CD4-positive, alpha-beta T cell (primary cell): ENCODE results near the gene SLC2A2. TPM values are rescaled to one million over a fixed set of nuclear protein-coding genes. Genes with fewer than 3 reads are reported as not detected.

Source experiments
- ATAC-seq: fragments of 200-7000 bp; cut with Tn5 transposase; one replicate; pipeline ENCODE4 v1.10.0; 2022; ENCODE audit warnings: mild to moderate bottlenecking; ENCODE audit not compliant: poor library complexity
- CTCF ChIA-PET: fragments of 350-600 bp; sonication (Branson Sonifier 250); formaldehyde crosslinking; loops from one replicate; lab custom pipeline; 2021; ENCODE audit warnings: antibody characterized with exemption, inconsistent platforms; lab: Charles Lee
- POLR2A ChIA-PET: fragments of 350-600 bp; sonication (Branson Sonifier 250); formaldehyde crosslinking; loops from one replicate; lab custom pipeline; 2021; ENCODE audit warnings: antibody characterized with exemption, inconsistent platforms; lab: Charles Lee
- DNase-seq, 14 experiments: peaks; one replicate each; pipeline ENCODE4 v3.0.0-alpha.2; 2013 to 2020; ENCODE audit warnings: mixed read lengths in 2 of 14
- H3K27ac ChIP-seq, 2 donors: one replicate each; pipeline versions ENCODE4 v1.5.1 to v1.7.0; 2013; ENCODE audit warnings: low read length in 2 of 2, low read depth in 1 of 2, mild to moderate bottlenecking in 1 of 2
- H3K27me3 ChIP-seq, 2 experiments: 1 replicate in 1 of 2; 2 replicates in 1 of 2; pipeline versions ENCODE4 v1.6.1 to v1.7.0; 2013; ENCODE audit warnings: low read length in 2 of 2, control low read depth in 1 of 2, mild to moderate bottlenecking in 1 of 2, moderate library complexity in 1 of 2; ENCODE audit not compliant: insufficient read depth in 2 of 2, control insufficient read depth in 1 of 2
- H3K36me3 ChIP-seq: one replicate; pipeline ENCODE4 v1.6.1; 2013; ENCODE audit warnings: low read length, control low read depth; ENCODE audit not compliant: insufficient read depth
- H3K4me1 ChIP-seq: one replicate; pipeline ENCODE4 v1.6.1; 2013; ENCODE audit warnings: low read length, control low read depth; ENCODE audit not compliant: insufficient read depth
- H3K4me3 ChIP-seq: one replicate; pipeline ENCODE4 v1.5.1; 2013; ENCODE audit warnings: mild to moderate bottlenecking, low read length, moderate library complexity
- H3K9me3 ChIP-seq, 2 experiments: 1 replicate in 1 of 2; 2 replicates in 1 of 2; pipeline versions ENCODE4 v1.6.1 to v1.7.0; 2013; ENCODE audit warnings: low read length in 2 of 2, mild to moderate bottlenecking in 2 of 2, control low read depth in 1 of 2, moderate library complexity in 1 of 2; ENCODE audit not compliant: control insufficient read depth in 1 of 2, insufficient read depth in 1 of 2
- H3K27ac Mint-ChIP-seq: one replicate; pipeline ENCODE4 v1.8.0; 2020; ENCODE audit warnings: mixed read lengths
- H3K27me3 Mint-ChIP-seq: one replicate; pipeline ENCODE4 v1.8.0; 2021; ENCODE audit warnings: mixed read lengths
- H3K36me3 Mint-ChIP-seq: one replicate; pipeline ENCODE4 v1.8.0; 2021; ENCODE audit warnings: low read depth, mixed read lengths
- H3K4me1 Mint-ChIP-seq: one replicate; pipeline ENCODE4 v1.8.0; 2021; ENCODE audit warnings: low read depth, mixed read lengths
- H3K4me3 Mint-ChIP-seq: one replicate; pipeline ENCODE4 v1.8.0; 2020; ENCODE audit warnings: mild to moderate bottlenecking, mixed read lengths
- H3K9me3 Mint-ChIP-seq: one replicate; pipeline ENCODE4 v1.8.0; 2020; ENCODE audit warnings: mixed read lengths
- intact Hi-C, 2 experiments: fragments of 100-400 bp; cut with DNase I in 1 of 2; cut with micrococcal nuclease in 1 of 2; formaldehyde crosslinking; loops; one replicate each; pipeline versions ENCODE4 v1.15.1 to v1.9.0; 2023 to 2025; cut with DNase I, micrococcal nuclease
- total RNA-seq, 174 experiments: library from RNA in 2 of 174; stranded (reverse) in 2 of 174; gene quantifications; one replicate each; pipeline ENCODE4 v1.2.3 and lab custom pipeline; 2021 to 2026
- TF ChIP-seq, protein P1 (sequence below): fragments of 200-600 bp; IDR thresholded peaks from one replicate; pipeline ENCODE4 v1.8.0; 2022; ENCODE audit warnings: antibody characterized with exemption, mild to moderate bottlenecking

SLC2A2 gene
- total RNA-seq, 2 experiments from 2014 or later, result not detected

DNA sequence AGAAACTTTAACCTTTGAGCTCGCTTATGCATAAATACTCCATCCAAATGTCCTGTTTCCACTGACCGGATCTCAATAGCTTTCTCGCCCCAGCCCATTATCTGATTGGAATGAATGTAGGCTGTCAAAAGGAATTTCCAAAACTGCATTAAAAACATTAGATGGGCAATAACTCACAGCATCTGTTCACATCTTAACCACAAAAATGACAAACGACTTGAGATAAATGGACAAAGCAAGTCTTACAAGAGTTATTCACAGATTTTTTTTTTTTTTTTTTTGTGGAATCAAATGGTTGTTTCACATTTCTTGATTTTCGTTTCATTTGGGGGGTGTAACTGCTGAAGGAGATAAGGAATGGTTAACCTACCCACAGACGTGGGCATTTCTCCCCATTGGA lies 39.7 kb upstream of the SLC2A2 start:
- Mint-ChIP-seq H3K36me3 (peaks cover 100% of the 10 kb centered on the region), H3K27ac (no peak overlapping the region), H3K4me3 (no peak overlapping the region), H3K9me3 (no peaks in the 10 kb centered on the region), H3K4me1 (no peaks in the 10 kb centered on the region), H3K27me3 (no peaks in the 10 kb centered on the region)
- no peak overlapping the region for H3K27ac ChIP-seq
- TF ChIP-seq, protein P1, sequence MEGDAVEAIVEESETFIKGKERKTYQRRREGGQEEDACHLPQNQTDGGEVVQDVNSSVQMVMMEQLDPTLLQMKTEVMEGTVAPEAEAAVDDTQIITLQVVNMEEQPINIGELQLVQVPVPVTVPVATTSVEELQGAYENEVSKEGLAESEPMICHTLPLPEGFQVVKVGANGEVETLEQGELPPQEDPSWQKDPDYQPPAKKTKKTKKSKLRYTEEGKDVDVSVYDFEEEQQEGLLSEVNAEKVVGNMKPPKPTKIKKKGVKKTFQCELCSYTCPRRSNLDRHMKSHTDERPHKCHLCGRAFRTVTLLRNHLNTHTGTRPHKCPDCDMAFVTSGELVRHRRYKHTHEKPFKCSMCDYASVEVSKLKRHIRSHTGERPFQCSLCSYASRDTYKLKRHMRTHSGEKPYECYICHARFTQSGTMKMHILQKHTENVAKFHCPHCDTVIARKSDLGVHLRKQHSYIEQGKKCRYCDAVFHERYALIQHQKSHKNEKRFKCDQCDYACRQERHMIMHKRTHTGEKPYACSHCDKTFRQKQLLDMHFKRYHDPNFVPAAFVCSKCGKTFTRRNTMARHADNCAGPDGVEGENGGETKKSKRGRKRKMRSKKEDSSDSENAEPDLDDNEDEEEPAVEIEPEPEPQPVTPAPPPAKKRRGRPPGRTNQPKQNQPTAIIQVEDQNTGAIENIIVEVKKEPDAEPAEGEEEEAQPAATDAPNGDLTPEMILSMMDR, result no peak
- H3K9me3 ChIP-seq, result no peaks in the 10 kb centered on the region
- ChIA-PET CTCF (no interaction called here), POLR2A (interaction anchor here (0.6 kb wide), 1 partner anchor 9 kb away, joined by 3 read pairs; no protein-coding TSS in a partner anchor)
- H3K27me3 ChIP-seq, result no peaks in the 10 kb centered on the region
- no peak overlapping the region for H3K4me3 ChIP-seq
- intact Hi-C loops, result no loop called here
- peaks cover 73% of the 10 kb centered on the region for H3K36me3 ChIP-seq
- no peak for DNase-seq
- ATAC-seq, result no peak
- H3K4me1 ChIP-seq, result no peaks in the 10 kb centered on the region

DNA sequence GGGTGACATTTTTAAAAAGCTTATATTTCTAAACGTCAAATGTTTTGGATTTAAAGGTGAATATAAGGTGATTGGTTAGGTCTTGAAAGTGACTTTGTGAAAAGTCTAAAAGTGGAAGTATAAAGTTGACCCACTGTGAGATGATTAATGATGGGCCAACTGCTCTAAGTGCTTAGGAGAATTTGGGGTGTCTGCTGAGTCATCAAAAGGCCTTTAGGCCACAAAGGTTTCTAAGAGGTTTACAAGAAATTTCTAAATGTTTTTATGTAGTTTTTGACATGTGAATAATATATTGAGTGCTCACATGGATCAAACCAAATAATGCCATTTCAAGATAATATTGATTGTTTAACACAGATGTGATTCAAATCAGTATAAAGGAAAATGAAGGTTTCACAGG lies 39.2 kb upstream of the SLC2A2 start:
- Histone ChIP-seq H3K27ac (no peak overlapping the region), H3K9me3 (no peaks in the 10 kb centered on the region), H3K36me3 (peaks cover 69% of the 10 kb centered on the region), H3K4me3 (no peak overlapping the region), H3K4me1 (no peaks in the 10 kb centered on the region), H3K27me3 (no peaks in the 10 kb centered on the region)
- H3K36me3 Mint-ChIP-seq, result peaks cover 95% of the 10 kb centered on the region
- intact Hi-C loops, result no loop called here
- no peaks in the 10 kb centered on the region for H3K9me3 Mint-ChIP-seq
- TF ChIP-seq, protein P1, result no peak
- no peak overlapping the region for H3K4me3 Mint-ChIP-seq
- CTCF ChIA-PET, result no interaction called here
- no peak overlapping the region for H3K27ac Mint-ChIP-seq
- no peaks in the 10 kb centered on the region for H3K27me3 Mint-ChIP-seq
- DNase-seq (no peak), ATAC-seq (no peak)
- H3K4me1 Mint-ChIP-seq, result no peaks in the 10 kb centered on the region
- POLR2A ChIA-PET, result interaction anchor here (0.6 kb wide), 1 partner anchor 9 kb away, joined by 3 read pairs; no protein-coding TSS in a partner anchor

GRCh38 chr3:171064461-171064860 lies 37.9 kb upstream of the SLC2A2 start:
- no peaks in the 10 kb centered on the region for H3K27me3 ChIP-seq
- H3K4me3 ChIP-seq, result no peak overlapping the region
- ATAC-seq, result no peak
- no peaks in the 10 kb centered on the region for H3K9me3 Mint-ChIP-seq
- no peak overlapping the region for H3K4me3 Mint-ChIP-seq
- no peaks in the 10 kb centered on the region for H3K4me1 Mint-ChIP-seq
- ChIA-PET CTCF (no interaction called here), POLR2A (no interaction called here)
- no peaks in the 10 kb centered on the region for H3K27me3 Mint-ChIP-seq
- no peak overlapping the region for H3K27ac Mint-ChIP-seq
- H3K27ac ChIP-seq, result no peak overlapping the region
- peaks cover 83% of the 10 kb centered on the region for H3K36me3 Mint-ChIP-seq
- no peak for DNase-seq
- peaks cover 56% of the 10 kb centered on the region for H3K36me3 ChIP-seq
- H3K4me1 ChIP-seq, result no peaks in the 10 kb centered on the region
- TF ChIP-seq, protein P1, result no peak
- H3K9me3 ChIP-seq, result no peaks in the 10 kb centered on the region
- intact Hi-C loops, result no loop called here
